Left colon (tissue), 2 donors: ENCODE measurements around the gene CD300LG. TPM values are rescaled to one million over a fixed set of nuclear protein-coding genes. Genes with fewer than 3 reads are reported as not detected.
"Not testable (repeated sequence)": the region's sequence is repeated elsewhere in the genome, so short reads cannot be mapped to it uniquely, and the experiment has no call there.

Experiments used
- ATAC-seq: fragments of 200-7000 bp; cut with Tn5 transposase; one replicate; pipeline ENCODE4 v1.9.1; 2020; ENCODE audit warnings: mild to moderate bottlenecking, moderate library complexity
- DNase-seq, 2 donors: peaks; one replicate each; pipeline ENCODE4 v3.0.0-alpha.2; 2020
- intact Hi-C, 2 donors: fragments of 100-400 bp; cut with DNase I in 1 of 2; cut with micrococcal nuclease in 1 of 2; formaldehyde crosslinking; loops; one replicate each; pipeline versions ENCODE4 v1.11.2 to v1.14.0; 2022; cut with DNase I, micrococcal nuclease
- total RNA-seq, 2 donors: library from RNA; stranded (reverse); fragmentation: NEBNext Ultra II Directional; extraction: Animal tissue kit (Norgen Biotek cat#: 25700); gene quantifications; one replicate each; pipeline ENCODE4 v1.2.1, GENCODE V29; 2021
- donor health status: DM: no; HTN: no; CAD: no.
- donor health status: DM: yes; HTN: yes; CAD: no.

CD300LG gene
- total RNA-seq, 2 donors from 2014 or later = 0.27 to 0.87 TPM

DNA sequence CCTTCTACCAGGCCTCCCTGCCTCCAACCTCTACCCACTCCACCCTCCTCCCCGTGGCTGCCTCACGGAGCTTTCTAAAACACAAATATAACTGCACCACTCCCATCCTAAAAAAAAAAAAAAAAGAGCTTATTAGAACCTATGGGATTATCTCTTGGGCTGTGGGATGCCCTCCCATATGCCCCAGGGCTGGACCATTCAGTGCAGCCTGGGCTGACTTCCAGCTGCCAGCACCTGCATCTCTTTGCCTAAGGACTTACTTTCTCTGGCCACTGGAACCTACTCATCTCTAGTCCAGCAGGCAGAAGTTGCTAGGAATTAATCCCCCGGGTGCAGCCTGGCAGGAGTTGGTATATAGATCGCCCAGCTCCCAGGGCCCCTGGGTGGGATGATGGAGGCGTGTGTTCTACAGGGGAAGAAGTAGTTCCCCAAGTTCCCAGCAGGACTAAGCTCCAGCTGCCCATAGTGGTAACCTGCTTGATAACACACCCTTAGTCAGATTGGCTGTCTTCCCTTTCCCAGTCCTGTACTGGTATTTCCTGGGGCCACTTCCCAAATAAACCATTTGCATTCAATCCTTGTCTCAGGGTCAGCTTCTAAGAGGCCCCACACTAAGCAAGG lies 24.3 kb upstream of the CD300LG start:
- peak; percentile 18 for ATAC-seq
- intact Hi-C loops = no loop called here
- no peak for DNase-seq

DNA sequence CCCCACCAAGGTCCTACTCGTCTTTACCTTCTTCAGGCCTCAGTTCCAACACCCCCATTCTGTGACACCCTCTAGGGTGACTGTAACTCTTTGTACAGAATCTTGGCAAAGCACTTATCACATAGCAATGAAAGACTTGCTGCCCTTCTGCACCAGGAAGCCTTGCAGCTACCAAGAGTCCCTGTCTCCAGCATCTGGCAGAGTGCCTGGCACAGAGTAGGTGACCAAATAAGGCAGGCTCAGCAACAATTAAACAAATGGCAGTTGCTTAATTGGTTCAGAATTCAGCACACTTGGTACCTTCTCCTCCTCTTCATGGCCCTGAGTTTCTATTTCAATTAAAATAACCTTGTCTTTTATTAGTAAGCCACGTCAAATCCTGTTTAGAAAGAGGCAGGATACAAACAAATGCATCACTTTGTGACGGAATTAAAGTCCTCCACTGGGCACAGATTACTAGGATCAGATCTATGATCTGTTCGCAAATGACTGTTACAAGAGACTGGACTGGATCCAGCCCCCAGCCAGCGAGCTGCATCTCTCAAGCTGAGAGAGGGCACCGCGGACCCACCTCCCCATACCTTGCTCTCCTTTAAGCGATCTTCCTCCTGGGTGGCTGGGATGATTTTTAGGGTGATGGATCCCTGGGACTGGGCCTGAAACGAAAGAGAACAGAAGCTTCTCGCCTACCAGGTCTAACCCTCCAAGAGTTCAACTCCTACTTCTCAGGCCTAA lies 23.5 kb upstream of the CD300LG start:
- DNase-seq (peak; percentile 54 to 56), ATAC-seq (peak; percentile 85)
- intact Hi-C loops = no loop called here

DNA sequence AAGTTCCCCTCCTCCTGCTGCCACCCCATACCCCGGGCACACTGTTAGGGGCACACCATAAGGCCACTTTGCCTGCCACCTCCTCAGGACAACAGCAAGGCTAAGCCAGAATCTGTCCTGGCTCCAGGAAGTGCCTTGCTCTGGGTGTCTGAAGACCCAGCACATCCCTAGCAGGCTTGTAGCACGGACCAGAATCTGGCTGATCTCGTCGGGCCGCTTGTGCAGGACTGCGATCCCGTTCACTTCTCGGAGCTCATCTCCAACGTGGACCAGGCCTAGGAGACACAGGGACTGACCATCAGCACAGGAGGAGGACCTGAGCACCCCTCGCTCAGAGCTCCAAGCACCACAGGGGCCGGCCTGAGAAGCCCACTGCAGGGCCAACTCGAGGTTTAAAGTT lies 21.4 kb upstream of the CD300LG start:
- intact Hi-C loops = no loop called here
- DNase-seq = no peak
- ATAC-seq = no peak

DNA sequence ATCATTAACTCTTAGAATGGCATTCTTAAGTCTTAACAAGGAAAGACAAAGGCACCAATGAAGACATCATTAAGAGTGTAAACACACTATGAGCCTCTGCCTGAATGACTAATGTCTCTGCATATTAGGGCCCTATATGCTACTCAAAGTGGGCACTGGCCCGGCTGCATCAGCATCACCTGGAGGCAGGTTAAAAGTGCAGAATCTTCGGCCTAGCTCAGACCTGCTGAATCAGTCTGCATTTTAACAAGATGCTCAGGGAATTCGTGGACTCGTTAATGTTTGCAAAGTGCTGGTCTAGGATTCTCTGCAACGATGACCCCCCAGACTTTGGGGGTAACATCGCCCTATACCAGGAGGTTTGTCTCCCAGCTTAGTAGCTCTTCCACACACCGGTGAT lies 20.8 kb upstream of the CD300LG start:
- no peak for DNase-seq
- no peak for ATAC-seq
- intact Hi-C loops = no loop called here

DNA sequence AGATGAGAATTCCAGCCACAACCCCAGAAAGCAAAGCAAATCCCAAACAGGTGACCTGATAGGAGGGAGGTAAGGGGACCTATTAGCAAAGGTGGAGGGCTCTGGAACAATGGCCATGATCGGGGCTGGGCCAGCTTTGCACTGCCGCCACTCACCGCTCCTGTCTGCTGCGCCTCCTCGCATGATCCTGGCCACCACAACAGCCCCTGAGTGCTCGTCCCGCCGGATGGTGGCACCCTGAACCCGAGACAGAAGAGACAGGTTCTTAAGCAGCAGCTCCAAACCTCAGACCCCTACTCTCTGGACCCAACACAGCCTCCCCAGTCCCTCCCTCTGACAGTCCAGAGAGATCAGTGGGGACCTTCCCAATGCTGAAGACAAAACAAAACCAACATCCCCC lies 19.4 kb upstream of the CD300LG start:
- ATAC-seq (no peak), DNase-seq (no peak)
- intact Hi-C loops = no loop called here

DNA sequence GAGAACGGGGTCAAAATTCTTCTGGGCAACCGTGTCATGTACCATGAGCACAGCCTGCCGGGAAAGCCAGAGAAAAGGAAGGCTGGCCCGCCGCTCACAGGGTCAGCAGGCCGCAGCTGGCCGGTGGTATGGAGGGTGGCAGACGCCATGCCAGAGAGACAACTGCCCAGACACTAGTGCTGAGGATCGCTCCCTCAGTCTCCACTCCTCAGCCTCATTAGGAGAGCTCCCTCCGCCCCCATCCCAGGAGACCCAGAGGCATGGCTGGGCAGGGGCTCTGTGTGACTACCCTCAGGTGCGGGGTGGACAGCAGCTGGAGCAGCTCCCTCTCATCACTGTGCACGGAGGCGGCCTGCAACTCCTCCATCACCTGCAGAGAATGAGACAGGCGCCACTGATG lies 17.2 kb upstream of the CD300LG start:
- ATAC-seq (no peak), DNase-seq (no peak)
- intact Hi-C loops = no loop called here

DNA sequence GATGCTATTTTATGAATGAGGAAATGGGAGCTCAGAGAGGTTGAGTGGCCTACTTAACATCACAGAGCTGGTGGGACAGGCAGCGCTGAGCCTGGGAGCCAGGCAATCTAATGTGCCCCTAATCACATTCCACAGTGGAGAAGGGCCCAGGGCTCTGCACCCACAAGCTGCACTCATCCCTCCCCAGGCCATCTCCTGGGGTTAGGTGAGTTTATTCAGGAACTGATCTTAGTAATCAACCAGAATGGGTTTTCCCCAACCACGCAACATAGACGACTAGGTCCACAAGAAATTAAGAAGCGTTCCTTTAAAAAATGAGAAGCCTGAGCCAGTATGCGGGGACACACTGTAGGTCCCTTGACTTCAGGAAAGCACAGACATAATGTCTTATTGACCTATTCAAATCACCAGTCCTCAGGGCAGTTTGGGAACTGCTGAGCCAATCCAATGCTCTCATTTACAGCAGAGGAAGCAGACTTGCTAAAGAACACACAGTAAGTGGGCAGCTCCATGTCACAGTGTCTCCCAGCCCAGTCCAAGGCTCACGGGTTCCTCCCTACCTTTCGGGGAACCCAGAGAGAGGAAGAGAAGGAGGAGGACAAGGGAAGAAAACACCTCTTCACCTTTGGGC lies 16.4 kb upstream of the CD300LG start:
- intact Hi-C loops = no loop called here
- DNase-seq = no peak
- no peak for ATAC-seq

DNA sequence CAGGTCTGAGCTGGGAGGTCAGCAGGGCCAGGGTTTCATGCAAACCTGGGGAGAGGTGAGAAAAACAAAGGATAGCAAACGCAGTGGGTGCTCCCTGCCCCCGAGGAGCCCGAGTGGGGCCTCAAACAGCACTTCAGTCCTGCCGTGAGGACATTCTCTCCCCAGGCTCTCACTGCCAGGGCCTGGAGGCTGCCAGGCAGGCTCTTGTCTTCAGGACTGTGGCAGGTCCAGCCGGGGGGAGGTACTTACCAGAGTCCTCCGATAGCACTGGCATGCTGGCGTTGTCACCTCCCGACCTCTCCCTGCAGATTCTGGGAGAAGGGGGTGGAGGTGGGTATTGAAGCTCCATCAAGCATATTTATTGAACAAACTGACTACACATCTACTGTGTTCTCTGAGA lies 15.3 kb upstream of the CD300LG start:
- DNase-seq (no peak), ATAC-seq (no peak)
- intact Hi-C loops = no loop called here

DNA sequence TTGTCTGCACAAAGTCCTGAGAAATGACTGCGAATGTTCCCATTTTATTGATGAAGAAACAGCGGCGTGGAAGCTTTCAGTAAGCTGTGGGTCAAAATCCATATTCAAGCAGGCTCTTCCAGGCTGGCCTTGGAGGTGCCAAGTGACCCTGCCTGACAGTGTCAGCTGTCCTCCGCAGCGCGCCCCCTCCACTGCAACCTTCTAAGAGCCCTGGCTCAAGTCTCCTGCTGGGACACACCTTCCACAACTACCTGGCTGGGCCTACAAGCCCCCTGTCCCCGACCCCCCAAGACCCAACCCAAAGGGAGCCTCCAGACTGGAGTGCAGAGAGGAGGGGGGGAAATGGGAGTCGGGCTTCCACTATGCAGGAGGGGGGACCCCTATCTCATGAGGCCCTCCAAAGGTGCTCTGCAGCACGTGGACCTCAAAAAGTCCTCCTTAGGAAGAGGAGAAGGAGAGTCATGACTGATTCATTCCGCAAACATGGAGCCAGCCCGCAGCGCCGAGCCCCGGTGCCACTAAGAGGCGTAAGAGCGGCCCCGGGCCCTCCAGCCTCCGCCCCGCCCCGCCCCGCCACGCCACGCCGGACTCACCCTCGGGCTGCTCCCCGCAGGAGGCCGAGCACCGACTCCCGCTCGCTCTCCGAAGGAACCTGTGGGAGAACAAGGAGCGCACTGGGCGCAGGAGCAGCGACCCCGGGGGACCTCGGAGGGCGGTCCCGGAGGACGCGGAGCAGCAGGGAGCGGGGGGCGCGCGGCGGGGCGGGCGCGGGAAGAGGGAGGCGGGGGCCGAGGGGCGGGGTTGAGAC lies 14.6 kb upstream of the CD300LG start:
- DNase-seq (peak; percentile 45 to 73), ATAC-seq (peak; percentile 69)
- intact Hi-C loops = no loop called here

DNA sequence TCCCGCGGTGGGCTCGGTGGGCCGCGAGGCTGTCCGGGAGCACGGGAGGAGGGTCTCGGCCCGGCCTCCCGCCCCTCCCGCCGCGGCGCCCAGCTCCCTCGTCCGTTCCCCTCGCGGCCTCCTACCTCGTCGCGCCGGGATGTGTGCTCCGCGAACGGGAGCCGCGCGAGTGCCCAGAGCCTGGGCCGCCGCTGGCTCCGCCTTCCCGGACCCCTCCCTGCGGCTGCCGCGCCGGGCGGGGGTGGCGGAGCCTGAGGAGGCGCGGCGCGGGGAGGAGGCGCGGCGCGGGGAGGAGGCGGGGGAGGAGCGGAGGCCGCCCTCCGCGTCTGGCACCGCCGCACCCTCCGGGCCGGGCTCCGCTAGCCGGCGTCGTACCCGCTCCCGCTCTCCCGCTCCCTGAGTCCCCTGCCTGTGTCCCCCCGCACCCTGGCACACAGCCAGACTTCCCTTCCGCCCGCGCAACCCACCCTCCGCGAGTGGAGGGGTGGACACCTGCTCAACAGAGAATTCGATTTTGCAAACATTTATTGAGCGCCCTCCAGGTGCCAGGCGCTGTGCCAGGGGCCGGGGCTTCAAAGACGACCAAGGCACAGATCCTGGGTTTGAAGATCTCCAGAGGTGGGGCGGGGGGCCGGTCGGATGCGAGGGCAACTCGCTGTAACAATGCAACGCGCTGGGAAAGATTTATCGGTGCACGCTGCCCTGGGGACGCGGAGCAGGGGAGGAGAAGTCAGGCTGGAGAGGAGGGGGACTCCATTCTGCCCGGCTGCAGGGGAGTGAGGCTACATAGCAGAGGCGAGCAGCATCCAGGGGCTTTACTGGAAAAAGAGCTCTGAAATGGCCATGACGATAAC lies 13.8 kb upstream of the CD300LG start, which contains the start of gene MPP3:
TSS of gene MPP3 (minus strand) at position 171 of the 854 bp plus-strand sequence. CDS start 1,240 bp downstream, outside the sequence.
- ATAC-seq (peak; percentile 98), DNase-seq (peak; percentile 64 to 78)
- intact Hi-C loops = no loop called here

DNA sequence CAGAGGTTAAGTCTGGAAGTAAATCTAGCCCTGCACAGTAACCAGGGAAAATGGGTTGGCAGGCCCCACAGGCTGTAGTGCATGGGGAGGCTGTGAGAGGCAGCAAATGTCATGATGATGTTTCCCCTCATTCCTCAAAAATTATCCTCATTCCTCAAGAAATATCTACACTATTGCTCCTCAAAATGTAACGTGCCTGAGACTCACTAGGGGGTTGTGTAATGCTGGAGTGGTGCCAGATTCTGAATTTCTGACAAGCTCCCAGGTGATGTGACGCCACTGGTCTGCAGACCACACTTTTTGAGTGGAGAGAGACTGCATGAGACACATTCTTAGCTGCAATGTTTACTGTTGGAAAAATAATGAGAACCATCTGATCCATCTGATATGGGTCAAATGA lies 12.9 kb upstream of the CD300LG start:
- intact Hi-C loops = no loop called here
- ATAC-seq (no peak), DNase-seq (no peak)

DNA sequence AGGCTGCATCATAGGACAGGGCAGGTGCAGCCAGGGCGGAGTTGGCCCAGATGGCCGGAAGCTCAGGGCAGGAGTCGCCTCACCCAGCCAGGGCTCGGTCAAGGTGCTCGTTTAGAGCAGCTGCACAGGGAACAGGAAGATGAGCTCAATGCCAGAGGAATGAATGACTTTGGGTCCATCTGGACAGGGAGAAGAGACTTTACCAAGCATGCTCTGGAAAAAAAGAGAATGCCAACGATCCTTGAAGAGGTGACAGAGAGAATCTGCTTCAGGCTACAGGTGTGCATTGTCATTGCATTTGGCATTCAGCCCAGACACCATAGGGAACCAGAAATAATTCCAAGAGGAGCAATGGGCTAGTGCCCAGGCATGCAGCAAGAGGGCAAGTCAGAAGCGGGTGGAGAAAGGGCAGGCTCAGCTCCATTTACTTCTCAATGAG lies 7.3 kb upstream of the CD300LG start:
- DNase-seq (peak; percentile 80 to 84), ATAC-seq (peak; percentile 100)
- intact Hi-C loops = loop anchor here in 1 of 2 donors (10.0 kb wide), 1 partner anchor 145 kb away; no protein-coding TSS in a partner anchor

DNA sequence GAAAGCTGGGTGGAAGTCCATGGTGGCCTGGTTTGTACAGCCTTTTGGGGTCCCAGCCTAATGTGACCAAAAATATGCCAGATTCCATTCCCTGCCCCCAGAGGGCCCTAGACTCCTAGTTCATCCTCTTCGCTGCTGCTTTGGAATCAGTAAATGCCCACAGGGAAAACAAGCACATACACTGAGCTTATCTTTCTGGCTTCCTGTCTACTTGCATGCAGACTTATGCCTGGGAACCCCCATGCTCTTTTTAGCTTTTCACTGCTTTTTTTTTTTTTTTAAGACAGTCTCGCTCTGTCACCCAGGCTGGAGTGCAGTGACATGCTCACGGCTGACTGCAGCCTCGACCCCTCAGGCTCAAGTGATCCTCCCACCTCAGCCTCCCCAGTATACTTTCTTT lies 6.2 kb upstream of the CD300LG start:
- no peak for ATAC-seq
- no peak for DNase-seq
- intact Hi-C loops = loop anchor here in 1 of 2 donors (10.0 kb wide), 1 partner anchor 146 kb away; no protein-coding TSS in a partner anchor

DNA sequence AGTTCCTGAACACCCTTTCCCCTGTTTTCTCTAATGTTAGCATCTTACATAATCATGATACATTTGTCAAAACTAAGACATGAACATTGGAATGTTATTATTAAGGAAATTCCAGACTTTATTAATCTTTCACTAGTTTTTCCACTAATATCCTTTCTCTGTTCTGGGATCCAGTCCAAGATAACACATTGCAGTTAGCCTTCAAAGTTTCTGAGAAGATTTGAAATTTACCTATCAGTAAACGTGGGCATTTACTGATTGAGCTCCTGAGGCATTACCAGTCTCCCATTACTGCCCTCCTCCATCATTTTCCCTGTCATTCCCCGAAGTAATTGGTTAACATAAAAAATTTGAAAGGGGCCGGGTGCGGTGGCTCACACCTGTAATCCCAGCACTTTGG lies 5.7 kb upstream of the CD300LG start:
- no peak for DNase-seq
- intact Hi-C loops = loop anchor here in 1 of 2 donors (10.0 kb wide), 1 partner anchor 146 kb away; no protein-coding TSS in a partner anchor
- ATAC-seq = no peak

DNA sequence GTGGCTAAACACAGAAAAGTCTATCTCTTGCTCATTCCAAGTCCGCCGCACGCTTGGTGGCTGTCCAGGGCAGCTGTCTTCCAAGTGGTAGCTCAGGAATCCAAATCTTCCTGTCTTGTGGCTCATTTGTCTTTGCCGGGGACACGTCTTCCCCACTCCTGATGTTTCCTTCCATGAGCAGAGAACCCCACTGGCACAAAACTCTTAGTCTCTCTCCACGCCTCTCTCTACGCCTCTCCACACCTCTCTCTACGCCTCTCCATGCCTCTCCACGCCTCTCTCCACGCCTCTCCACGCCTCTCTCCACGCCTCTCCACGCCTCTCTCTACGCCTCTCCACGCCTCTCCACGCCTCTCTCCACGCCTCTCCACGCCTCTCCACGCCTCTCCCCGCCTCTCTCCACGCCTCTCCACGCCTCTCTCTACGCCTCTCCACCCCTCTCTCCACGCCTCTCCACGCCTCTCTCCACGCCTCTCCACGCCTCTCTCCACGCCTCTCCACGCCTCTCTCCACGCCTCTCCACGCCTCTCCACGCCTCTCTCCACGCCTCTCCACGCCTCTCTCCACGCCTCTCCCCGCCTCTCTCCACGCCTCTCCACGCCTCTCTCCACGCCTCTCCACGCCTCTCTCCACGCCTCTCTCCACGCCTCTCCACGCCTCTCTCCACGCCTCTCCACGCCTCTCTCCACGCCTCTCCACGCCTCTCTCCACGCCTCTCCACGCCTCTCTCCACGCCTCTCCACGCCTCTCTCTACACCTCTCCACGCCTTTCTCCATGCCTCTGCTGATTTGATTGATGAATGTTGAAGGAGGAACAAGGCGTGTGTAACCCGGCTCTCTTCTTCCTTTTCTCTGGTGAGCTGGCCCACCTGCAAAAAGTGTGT lies 4.6 kb upstream of the CD300LG start:
- not testable (repeated sequence) for ATAC-seq, DNase-seq
- intact Hi-C loops = loop anchor here in 1 of 2 donors (10.0 kb wide), 1 partner anchor 148 kb away; no protein-coding TSS in a partner anchor

DNA sequence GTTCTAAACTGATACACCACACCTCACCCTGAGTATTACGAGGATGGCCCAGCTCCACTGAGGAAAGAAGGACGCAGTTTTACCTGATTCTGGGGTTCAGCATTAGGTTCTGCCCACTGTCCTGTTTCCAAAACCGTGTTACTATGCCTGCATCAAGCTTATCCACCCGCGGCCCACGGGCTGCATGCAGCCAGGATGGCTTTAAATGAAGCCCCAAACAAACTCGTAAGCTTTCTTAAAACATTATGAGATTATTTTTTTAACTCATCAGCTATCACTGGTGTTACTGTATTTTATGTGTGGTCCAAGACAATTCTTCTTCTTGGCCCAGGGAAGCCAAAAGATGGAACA lies 4.0 kb upstream of the CD300LG start:
- intact Hi-C loops = loop anchor here in 1 of 2 donors (10.0 kb wide), 1 partner anchor 148 kb away; no protein-coding TSS in a partner anchor
- no peak for ATAC-seq
- no peak for DNase-seq

DNA sequence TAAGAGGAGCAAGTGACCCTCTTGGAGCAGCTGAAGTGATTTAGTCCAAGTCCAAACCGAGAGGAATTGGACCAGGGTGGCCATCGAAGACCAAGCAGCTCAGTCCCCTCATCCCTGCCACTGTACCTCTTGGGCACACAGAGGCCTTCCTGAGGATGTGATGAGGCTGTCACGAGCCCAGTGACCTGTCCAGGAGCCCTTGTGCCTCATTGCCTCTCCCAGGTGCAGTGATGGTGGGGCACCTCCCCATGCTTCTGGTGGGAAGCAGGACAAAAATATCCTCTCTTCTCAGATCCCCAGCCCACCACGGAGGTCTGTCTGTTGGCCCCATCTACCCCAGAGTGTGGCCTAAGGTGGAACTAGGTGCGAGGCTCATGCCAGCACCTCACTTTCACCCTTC lies 2.7 kb upstream of the CD300LG start:
- intact Hi-C loops = loop anchor here in 1 of 2 donors (10.0 kb wide), 1 partner anchor 149 kb away; no protein-coding TSS in a partner anchor
- no peak for ATAC-seq

More for the DNA sequence above, 2.7 kb upstream of the CD300LG start:
- no peak for DNase-seq
